ENCODE data around the gene REM1.
"Not testable (repeated sequence)": the region's sequence is repeated elsewhere in the genome, so short reads cannot be mapped to it uniquely, and the experiment has no call there.

REM1 gene

GRCh38 chr20:31474758-31475427, at the start of gene REM1, which contains the start of gene DEFB124:
Gene REM1, plus strand, starts transcription at chr20:31475288. Its CDS starts 1,158 bp downstream, at chr20:31476446.
Gene DEFB124, minus strand, starts transcription at chr20:31475127. Its CDS starts 2,114 bp downstream, at chr20:31473013.
- DNase-seq, result no peak

- no peak for DNase-seq
These were observed 49.3 kb upstream of the REM1 start for GRCh38 chr20:31425797-31426196.

GRCh38 chr20:31426891-31427551, 48.1 kb upstream of the REM1 start:
- not testable (repeated sequence) for DNase-seq

- not testable (repeated sequence) for DNase-seq
These were observed 47.5 kb upstream of the REM1 start for GRCh38 chr20:31427576-31427975.

GRCh38 chr20:31430568-31431115, 44.4 kb upstream of the REM1 start:
- DNase-seq, result no peak

- DNase-seq, result no peak
These were observed 35.0 kb upstream of the REM1 start, which contains the start of gene DEFB123 for GRCh38 chr20:31440012-31440659. Gene DEFB123, plus strand, starts transcription at chr20:31440632. Its CDS starts 67 bp downstream, at chr20:31440699.

GRCh38 chr20:31446084-31446819, 28.8 kb upstream of the REM1 start:
- no peak for DNase-seq

- no peak for DNase-seq
These were observed 25.3 kb upstream of the REM1 start for GRCh38 chr20:31449511-31450414.

- DNase-seq, result no peak
These were observed 22.5 kb upstream of the REM1 start for GRCh38 chr20:31452575-31452974.

- no peak for DNase-seq
These were observed 20.7 kb upstream of the REM1 start for GRCh38 chr20:31454361-31454760.

GRCh38 chr20:31470946-31471345, 4.1 kb upstream of the REM1 start:
- not testable (repeated sequence) for DNase-seq

- DNase-seq, result no peak
These were observed 2.4 kb upstream of the REM1 start for GRCh38 chr20:31472395-31473330.

- DNase-seq, result no peak
These were observed 1.6 kb upstream of the REM1 start for GRCh38 chr20:31473331-31474096.

GRCh38 chr20:31474097-31474436, 1.0 kb upstream of the REM1 start:
- no peak for DNase-seq

GRCh38 chr20:31475472-31476293, 595 bp downstream of the REM1 start:
- no peak for DNase-seq

GRCh38 chr20:31476294-31476585, 1.2 kb downstream of the REM1 start:
- no peak for DNase-seq

GRCh38 chr20:31476643-31477215, 1.6 kb downstream of the REM1 start:
- no peak for DNase-seq

GRCh38 chr20:31484001-31484400, 8.9 kb downstream of the REM1 start:
- peak; percentile 19 for DNase-seq

All from fibroblast of skin of right quadriceps (primary cell).